SK-N-SH treated with all-trans-retinoic acid at 6 μM for 48 hours (cell line): Measurements from ENCODE around the gene ZNF654.

Experiments used
- ARNTL ChIP-seq: fragments of 450-650 bp; formaldehyde crosslinking; IDR thresholded peaks from 2 replicates; pipeline ENCODE4 v1.5.0; 2020; ENCODE audit warnings: low read depth, mild to moderate bottlenecking, moderate library complexity, borderline replicate concordance
- BACH2 ChIP-seq: fragments of 250-450 bp; sonication (Bioruptor Pico); IDR thresholded peaks from 2 replicates; pipeline ENCODE4 v1.9.0; 2021; ENCODE audit warnings: mild to moderate bottlenecking, borderline replicate concordance
- CREB5 ChIP-seq: fragments of 250-450 bp; sonication (Bioruptor Pico); IDR thresholded peaks from 2 replicates; pipeline ENCODE4 v1.5.1; 2020; ENCODE audit warnings: low read depth, mild to moderate bottlenecking, moderate library complexity
- ESRRG ChIP-seq: fragments of 250-450 bp; sonication (Bioruptor Pico); IDR thresholded peaks from 2 replicates; pipeline ENCODE4 v1.6.1; 2021; ENCODE audit warnings: mild to moderate bottlenecking
- ISL1 ChIP-seq: fragments of 250-450 bp; sonication (Bioruptor Pico); IDR thresholded peaks from 2 replicates; pipeline ENCODE4 v2.1.2; 2022; ENCODE audit warnings: mild to moderate bottlenecking, moderate library complexity
- RARB ChIP-seq: fragments of 250-450 bp; sonication (Bioruptor Pico); IDR thresholded peaks from 2 replicates; pipeline ENCODE4 v1.8.0; 2021; ENCODE audit warnings: mild to moderate bottlenecking, moderate library complexity
- ZFP30 ChIP-seq: fragments of 450-650 bp; formaldehyde crosslinking; IDR thresholded peaks from 2 replicates; pipeline ENCODE4 v1.5.0; 2022; ENCODE audit warnings: mild to moderate bottlenecking, moderate library complexity
- ZNF70 ChIP-seq: fragments of 450-650 bp; formaldehyde crosslinking; IDR thresholded peaks from 2 replicates; pipeline ENCODE4 v1.5.0; 2020; ENCODE audit warnings: mild to moderate bottlenecking, moderate library complexity
- TF ChIP-seq, protein P1 (sequence below): fragments of 250-450 bp; sonication (Bioruptor Pico); IDR thresholded peaks from 2 replicates; pipeline ENCODE4 v1.8.0; 2020; ENCODE audit warnings: mild to moderate bottlenecking, moderate library complexity, borderline replicate concordance
- TF ChIP-seq, protein P2 (sequence below): fragments of 250-450 bp; sonication (Bioruptor Pico); IDR thresholded peaks from 2 replicates; pipeline ENCODE4 v1.5.1; 2021; ENCODE audit warnings: mild to moderate bottlenecking, moderate library complexity

DNA sequence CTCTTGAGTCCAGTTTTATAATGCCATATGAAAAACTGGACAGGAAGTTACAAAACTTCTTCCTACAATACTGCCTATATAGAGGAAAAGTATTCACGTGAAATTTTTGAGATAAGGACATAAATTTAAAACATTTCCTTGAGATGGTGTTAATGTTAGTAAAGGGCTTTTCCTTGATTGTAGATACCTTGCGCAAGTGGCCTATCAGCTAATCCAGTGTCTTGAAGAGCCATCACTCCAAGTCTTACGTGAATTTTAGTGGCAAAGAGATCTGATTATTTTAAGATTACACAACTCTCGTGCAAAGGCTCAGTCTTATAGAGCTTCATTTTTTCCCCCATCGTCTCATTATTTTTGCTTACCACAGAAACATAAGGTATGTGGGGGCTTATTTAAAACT lies 109.1 kb downstream of the ZNF654 start:
- no peak for TF ChIP-seq ISL1 (CRISPR knock-in tag)
- TF ChIP-seq ZNF70 (CRISPR knock-in tag): no peak
- TF ChIP-seq ARNTL (CRISPR knock-in tag): no peak
- TF ChIP-seq, protein P1, sequence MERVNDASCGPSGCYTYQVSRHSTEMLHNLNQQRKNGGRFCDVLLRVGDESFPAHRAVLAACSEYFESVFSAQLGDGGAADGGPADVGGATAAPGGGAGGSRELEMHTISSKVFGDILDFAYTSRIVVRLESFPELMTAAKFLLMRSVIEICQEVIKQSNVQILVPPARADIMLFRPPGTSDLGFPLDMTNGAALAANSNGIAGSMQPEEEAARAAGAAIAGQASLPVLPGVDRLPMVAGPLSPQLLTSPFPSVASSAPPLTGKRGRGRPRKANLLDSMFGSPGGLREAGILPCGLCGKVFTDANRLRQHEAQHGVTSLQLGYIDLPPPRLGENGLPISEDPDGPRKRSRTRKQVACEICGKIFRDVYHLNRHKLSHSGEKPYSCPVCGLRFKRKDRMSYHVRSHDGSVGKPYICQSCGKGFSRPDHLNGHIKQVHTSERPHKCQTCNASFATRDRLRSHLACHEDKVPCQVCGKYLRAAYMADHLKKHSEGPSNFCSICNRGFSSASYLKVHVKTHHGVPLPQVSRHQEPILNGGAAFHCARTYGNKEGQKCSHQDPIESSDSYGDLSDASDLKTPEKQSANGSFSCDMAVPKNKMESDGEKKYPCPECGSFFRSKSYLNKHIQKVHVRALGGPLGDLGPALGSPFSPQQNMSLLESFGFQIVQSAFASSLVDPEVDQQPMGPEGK: no peak
- no peak for TF ChIP-seq CREB5 (CRISPR knock-in tag)
- TF ChIP-seq ZFP30 (CRISPR knock-in tag): no peak
- no peak for TF ChIP-seq BACH2 (CRISPR knock-in tag)
- no peak for TF ChIP-seq ESRRG
- TF ChIP-seq RARB (CRISPR knock-in tag): no peak
- TF ChIP-seq, protein P2, sequence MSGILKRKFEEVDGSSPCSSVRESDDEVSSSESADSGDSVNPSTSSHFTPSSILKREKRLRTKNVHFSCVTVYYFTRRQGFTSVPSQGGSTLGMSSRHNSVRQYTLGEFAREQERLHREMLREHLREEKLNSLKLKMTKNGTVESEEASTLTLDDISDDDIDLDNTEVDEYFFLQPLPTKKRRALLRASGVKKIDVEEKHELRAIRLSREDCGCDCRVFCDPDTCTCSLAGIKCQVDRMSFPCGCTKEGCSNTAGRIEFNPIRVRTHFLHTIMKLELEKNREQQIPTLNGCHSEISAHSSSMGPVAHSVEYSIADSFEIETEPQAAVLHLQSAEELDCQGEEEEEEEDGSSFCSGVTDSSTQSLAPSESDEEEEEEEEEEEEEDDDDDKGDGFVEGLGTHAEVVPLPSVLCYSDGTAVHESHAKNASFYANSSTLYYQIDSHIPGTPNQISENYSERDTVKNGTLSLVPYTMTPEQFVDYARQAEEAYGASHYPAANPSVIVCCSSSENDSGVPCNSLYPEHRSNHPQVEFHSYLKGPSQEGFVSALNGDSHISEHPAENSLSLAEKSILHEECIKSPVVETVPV (CRISPR knock-in tag): no peak
